ENCODE results near the gene CDADC1. TPM values are rescaled to one million over a fixed set of nuclear protein-coding genes. Genes with fewer than 3 reads are reported as not detected.

CDADC1 gene
- total and polyA plus RNA-seq, 2 of the 13 experiments (the other 11 are each of a cell fraction or from before 2014, with no cell fraction given), result 2.4 to 9.0 TPM

GRCh38 chr13:49248622-49249002 lies 887 bp downstream of the CDADC1 start (continued):
- TF ChIP-seq AGO2 (optimal IDR thresholded peaks at IDR 0.05; ENCODE audit: low read depth, low read length) (no peak), ZNF747 (CRISPR knock-in tag; IDR thresholded peaks at IDR 0.05; ENCODE audit: borderline replicate concordance) (no peak), DNMT1 (CRISPR knock-in tag; IDR thresholded peaks at IDR 0.05) (no peak), ZFP36L1 (CRISPR knock-in tag; IDR thresholded peaks at IDR 0.05) (no peak), MED1 (CRISPR knock-in tag; IDR thresholded peaks at IDR 0.05) (no peak), ZNF766 (CRISPR knock-in tag; IDR thresholded peaks at IDR 0.05; ENCODE audit: borderline replicate concordance) (no peak), CHD4 (IDR thresholded peaks at IDR 0.05; ENCODE audit: borderline replicate concordance, low read length) (no peak), YY1 (IDR thresholded peaks at IDR 0.05; ENCODE audit: insufficient read depth, insufficient replicate concordance, low read depth, low read length) (no peak), CEBPZ (IDR thresholded peaks at IDR 0.05; ENCODE audit: low read length) (no peak), ZNF512 (CRISPR knock-in tag; IDR thresholded peaks at IDR 0.05) (no peak), ZNF562 (CRISPR knock-in tag; IDR thresholded peaks at IDR 0.05; ENCODE audit: borderline replicate concordance) (no peak), ZNF773 (CRISPR knock-in tag; IDR thresholded peaks at IDR 0.05; ENCODE audit: borderline replicate concordance) (no peak), ZNF547 (CRISPR knock-in tag; IDR thresholded peaks at IDR 0.05) (no peak), CEBPB (IDR thresholded peaks at IDR 0.05; ENCODE audit: borderline replicate concordance, low read depth, low read length) (peak; percentile 47; the same call in 1 of the 2 replicates), ZNF891 (CRISPR knock-in tag; IDR thresholded peaks at IDR 0.05) (no peak), ZNF761 (CRISPR knock-in tag; conservative IDR thresholded peaks at IDR 0.05) (0 out of 2 replicates have a peak, but pooled peaks have one; percentile 47), ZNF609 (CRISPR knock-in tag; IDR thresholded peaks at IDR 0.05; ENCODE audit: borderline replicate concordance) (no peak), GMEB1 (CRISPR knock-in tag; IDR thresholded peaks at IDR 0.05; ENCODE audit: borderline replicate concordance) (no peak)

Data from HepG2 (cell line).